HepG2 (cell line): ENCODE measurements around the gene ZSWIM6. TPM values are rescaled to one million over a fixed set of nuclear protein-coding genes. Genes with fewer than 3 reads are reported as not detected.

ENCODE experiments used
- ATAC-seq: fragments of 200-7000 bp; cut with Tn5 transposase; 3 replicates; pipeline ENCODE4 v1.9.1; 2020; ENCODE audit warnings: mild to moderate bottlenecking, moderate library complexity
- BruUV-seq: library from RNA; stranded (reverse); fragments of 400-500 nt; replicated peaks from 2 replicates; lab custom pipeline; 2021; lab: Mats Ljungman, UMichigan
- CTCF ChIA-PET: fragments of 300-600 bp; formaldehyde crosslinking; extraction: SDS; loops from one replicate; lab custom pipeline; 2021; ENCODE audit warnings: low total read pairs, inconsistent platforms, low intra/inter-chr PET ratio; lab: Yijun Ruan, JAX
- POLR2A ChIA-PET: fragments of 350-600 bp; sonication (Branson Sonifier 250); formaldehyde crosslinking; loops from one replicate; lab custom pipeline; 2020; ENCODE audit warnings: antibody characterized with exemption, inconsistent platforms; lab: Yijun Ruan, JAX
- DNase-seq: peaks from one replicate; pipeline ENCODE4 v3.0.0-alpha.2; 2015; ENCODE audit warnings: low spot score
- FAIRE-seq: peaks from 3 replicates; lab custom pipeline; 2011; peaks lifted over from hg19 to GRCh38; lab: Jason Lieb, UNC
- H2AFZ ChIP-seq: one replicate; pipeline ENCODE4 v1.6.1; 2011; ENCODE audit warnings: low read length, inconsistent platforms
- H3K27ac ChIP-seq: fragments of 300-600 bp; 3 replicates; pipeline ENCODE4 v1.8.0; 2011; ENCODE audit warnings: mixed run types, mild to moderate bottlenecking, mixed read lengths, low read length, inconsistent platforms; ENCODE audit not compliant: insufficient read depth; ENCODE audit errors: extremely low read length
- H3K27me3 ChIP-seq, 2 experiments: fragments of 200-600 bp in 1 of 2; 2 replicates in 1 of 2; 3 replicates in 1 of 2; pipeline versions ENCODE4 v1.6.0 to v1.8.0; 2011; ENCODE audit warnings: low read length in 2 of 2, mild to moderate bottlenecking in 2 of 2, moderate library complexity in 2 of 2, inconsistent platforms in 1 of 2; ENCODE audit not compliant: insufficient read depth in 2 of 2, control insufficient read depth in 1 of 2
- H3K36me3 ChIP-seq, 2 experiments: fragments of 200-600 bp in 1 of 2; replicated peaks in 1 of 2; 2 replicates in 1 of 2; 3 replicates in 1 of 2; pipeline versions ENCODE4 v1.5.1 to v1.8.0; 2011; ENCODE audit warnings: low read length in 2 of 2, inconsistent platforms in 1 of 2; ENCODE audit not compliant: insufficient read depth in 2 of 2, control insufficient read depth in 1 of 2
- H3K4me1 ChIP-seq: 2 replicates; pipeline ENCODE4 v1.5.1; 2012; ENCODE audit warnings: low read length, inconsistent platforms; ENCODE audit not compliant: insufficient read depth
- H3K4me2 ChIP-seq: 2 replicates; pipeline ENCODE4 v1.6.0; 2011; ENCODE audit warnings: low read depth, low read length, inconsistent platforms
- H3K4me3 ChIP-seq, 3 experiments: fragments of 200-600 bp in 1 of 3; sonication (generic), shearing (Covaris generic) in 1 of 3; replicated peaks in 1 of 3; 2 replicates each; pipeline ENCODE4 v1.5.1; 2011 to 2016; ENCODE audit warnings: low read length in 3 of 3, inconsistent platforms in 2 of 3, low read depth in 2 of 3, mild to moderate bottlenecking in 2 of 3, control low read depth in 1 of 3, mixed read lengths in 1 of 3; ENCODE audit not compliant: insufficient read depth in 1 of 3
- H3K79me2 ChIP-seq: one replicate; pipeline ENCODE4 v1.6.1; 2011; ENCODE audit warnings: low read length, inconsistent platforms; ENCODE audit not compliant: insufficient read depth
- H3K9ac ChIP-seq: 2 replicates; pipeline ENCODE4 v1.6.0; 2011; ENCODE audit warnings: mild to moderate bottlenecking, low read depth, low read length, inconsistent platforms; ENCODE audit not compliant: insufficient read depth
- H3K9me3 ChIP-seq: 2 replicates; pipeline ENCODE4 v1.5.1; 2012; ENCODE audit warnings: mild to moderate bottlenecking, low read length
- H4K20me1 ChIP-seq: 2 replicates; pipeline ENCODE4 v1.6.0; 2011; ENCODE audit warnings: inconsistent platforms, mild to moderate bottlenecking, low read length, moderate library complexity; ENCODE audit not compliant: insufficient read depth
- CCDC6 ChIP-seq: sonication (generic); formaldehyde crosslinking; IDR thresholded peaks from 2 replicates; pipeline ENCODE4 v1.8.1; 2022; ENCODE audit warnings: mild to moderate bottlenecking, missing genetic modification reagents, moderate library complexity
- EEA1 ChIP-seq: sonication (generic); formaldehyde crosslinking; IDR thresholded peaks from 2 replicates; pipeline ENCODE4 v1.5.1; 2020; ENCODE audit warnings: mild to moderate bottlenecking, missing genetic modification reagents, borderline replicate concordance
- ESRRA ChIP-seq: sonication (generic); formaldehyde crosslinking; IDR thresholded peaks from 2 replicates; pipeline ENCODE4 v1.5.1; 2020; ENCODE audit warnings: mild to moderate bottlenecking, low read depth, missing genetic modification reagents
- ZNF430 ChIP-seq: sonication (generic); formaldehyde crosslinking; IDR thresholded peaks from 2 replicates; pipeline ENCODE4 v1.9.0; 2021; ENCODE audit warnings: mild to moderate bottlenecking, missing genetic modification reagents
- ZNF75D ChIP-seq: sonication (generic); formaldehyde crosslinking; IDR thresholded peaks from 2 replicates; pipeline ENCODE4 v1.8.1; 2023; ENCODE audit warnings: missing genetic modification reagents, mild to moderate bottlenecking, borderline replicate concordance
- ZNF879 ChIP-seq: sonication (generic); formaldehyde crosslinking; IDR thresholded peaks from 2 replicates; pipeline ENCODE4 v1.8.1; 2023; ENCODE audit warnings: missing genetic modification reagents
- WGBS: methylation state at CpG from one replicate; pipeline ENCODE4 v1.1.6; 2017; ENCODE audit warnings: low lambda C conversion rate; 5-methylcytosine and 5-hydroxymethylcytosine counted together
- in situ Hi-C: cut with HindIII; loops from 2 replicates; pipeline ENCODE4 v1.10.0; 2017; ENCODE audit warnings: low pct_unique_long_range_greater_than_20kb; ENCODE audit not compliant: extremely low pct_ligation_motif_present
- intact Hi-C: fragments of 100-400 bp; cut with micrococcal nuclease; formaldehyde crosslinking; loops from one replicate; pipeline ENCODE4 v1.10.0; 2022; ENCODE audit not compliant: unreplicated experiment
- polyA plus RNA-seq, 8 experiments: library from polyadenylated mRNA; depleted of rRNA in 3 of 8; stranded (reverse) in 7 of 8; unstranded in 1 of 8; fragments of >200 nt; fragmentation: Illumina TruSeq in 4 of 8; extraction: Trizol in 4 of 8; gene quantifications; 2 replicates each; pipeline versions ENCODE4 v1.2.1 to v1.2.3, GENCODE V29; 2011 to 2016; ENCODE audit warnings: low read depth in 4 of 8, missing spikeins in 1 of 8, mixed read lengths in 1 of 8; ENCODE audit not compliant: insufficient read depth in 1 of 8
- total RNA-seq, 5 experiments: library from RNA; depleted of rRNA; stranded (reverse); fragments of >200 nt; fragmentation: Illumina TruSeq; extraction: Trizol; gene quantifications; 2 replicates each; pipeline ENCODE4 v1.2.3, GENCODE V29; 2016; ENCODE audit warnings: low read depth in 1 of 5
- TF ChIP-seq, protein P1 (sequence below): sonication (generic); formaldehyde crosslinking; IDR thresholded peaks from 2 replicates; pipeline ENCODE4 v1.4.0; 2020; ENCODE audit warnings: missing genetic modification reagents

The ZSWIM6 gene
- total and polyA plus RNA-seq, 2 of the 13 experiments (the other 11 are each of a cell fraction or from before 2014, with no cell fraction given) = 0.82 to 1.9 TPM

GRCh38 chr5:61569353-61569752 is 237.3 kb downstream of the ZSWIM6 start:
- Histone ChIP-seq H3K4me3 (no peak overlapping the region), H3K4me1 (no peaks in the 10 kb centered on the region), H3K4me2 (no peak overlapping the region), H3K27me3 (peaks cover 3 to 43% of the 10 kb centered on the region in 2 experiments; a peak in 3 of 5 replicates), H2AFZ (no peak overlapping the region), H3K27ac (no peak overlapping the region), H4K20me1 (no peaks in the 10 kb centered on the region), H3K79me2 (no peaks in the 10 kb centered on the region), H3K36me3 (no peaks in the 10 kb centered on the region)
- POLR2A ChIA-PET = no interaction called here
- intact Hi-C loops (no loop called here), in situ Hi-C loops (no loop called here)
- FAIRE-seq (no peak), DNase-seq (no peak), ATAC-seq (no peak)
- CTCF ChIA-PET = no interaction called here
- 22% methylated on average over 3 of the region's 8 CpGs for WGBS
- BruUV-seq = no TSS peak
- TF ChIP-seq, protein P1, sequence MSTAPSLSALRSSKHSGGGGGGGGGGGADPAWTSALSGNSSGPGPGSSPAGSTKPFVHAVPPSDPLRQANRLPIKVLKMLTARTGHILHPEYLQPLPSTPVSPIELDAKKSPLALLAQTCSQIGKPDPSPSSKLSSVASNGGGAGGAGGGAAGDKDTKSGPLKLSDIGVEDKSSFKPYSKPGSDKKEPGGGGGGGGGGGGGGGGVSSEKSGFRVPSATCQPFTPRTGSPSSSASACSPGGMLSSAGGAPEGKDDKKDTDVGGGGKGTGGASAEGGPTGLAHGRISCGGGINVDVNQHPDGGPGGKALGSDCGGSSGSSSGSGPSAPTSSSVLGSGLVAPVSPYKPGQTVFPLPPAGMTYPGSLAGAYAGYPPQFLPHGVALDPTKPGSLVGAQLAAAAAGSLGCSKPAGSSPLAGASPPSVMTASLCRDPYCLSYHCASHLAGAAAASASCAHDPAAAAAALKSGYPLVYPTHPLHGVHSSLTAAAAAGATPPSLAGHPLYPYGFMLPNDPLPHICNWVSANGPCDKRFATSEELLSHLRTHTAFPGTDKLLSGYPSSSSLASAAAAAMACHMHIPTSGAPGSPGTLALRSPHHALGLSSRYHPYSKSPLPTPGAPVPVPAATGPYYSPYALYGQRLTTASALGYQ (CRISPR knock-in tag) = no peak
- TF ChIP-seq EEA1 (CRISPR knock-in tag) (no peak), CCDC6 (no peak), ZNF879 (no peak), ZNF75D (CRISPR knock-in tag) (no peak)
- TF ChIP-seq, all 625 proteins: peak for 0
- no peaks in the 10 kb centered on the region for H3K9me3 ChIP-seq
- no peak overlapping the region for H3K9ac ChIP-seq

- Histone ChIP-seq H3K9me3 (no peaks in the 10 kb centered on the region), H3K27me3 (peaks cover 3 to 40% of the 10 kb centered on the region in 2 experiments; a peak in 3 of 5 replicates), H3K79me2 (no peaks in the 10 kb centered on the region), H2AFZ (no peak overlapping the region), H3K4me2 (no peak overlapping the region), H3K9ac (no peak overlapping the region), H3K4me3 (no peak overlapping the region), H3K4me1 (no peaks in the 10 kb centered on the region), H3K27ac (no peak overlapping the region), H3K36me3 (no peaks in the 10 kb centered on the region), H4K20me1 (no peaks in the 10 kb centered on the region)
- intact Hi-C loops (no loop called here), in situ Hi-C loops (no loop called here)
- CTCF ChIA-PET = no interaction called here
- FAIRE-seq = no peak
- BruUV-seq = no TSS peak
- DNase-seq = no peak
- no peak for ATAC-seq
- POLR2A ChIA-PET = no interaction called here
- no peak for TF ChIP-seq ZNF430 (CRISPR knock-in tag)
- TF ChIP-seq ESRRA (CRISPR knock-in tag) = no peak
- 8% methylated on average over 5 of the region's 5 CpGs for WGBS
Measured at GRCh38 chr5:61570767-61571166, 238.7 kb downstream of the ZSWIM6 start.
